Measurements from ENCODE around the gene REPS1. TPM values are rescaled to one million over a fixed set of nuclear protein-coding genes. Genes with fewer than 3 reads are reported as not detected.

REPS1 gene
- total and polyA plus RNA-seq, 2 of the 13 experiments (the other 11 are each of a cell fraction or from before 2014, with no cell fraction given) = 36.4 to 38.3 TPM

- peak; percentile 85 for TF ChIP-seq RXRB (CRISPR knock-in tag; IDR thresholded peaks at IDR 0.05; ENCODE audit: borderline replicate concordance)
- TF ChIP-seq HES4 (CRISPR knock-in tag; IDR thresholded peaks at IDR 0.05; ENCODE audit: borderline replicate concordance) = no peak; the same call in 1 of the 2 replicates
- peak; percentile 96 for TF ChIP-seq ZNF343 (CRISPR knock-in tag; IDR thresholded peaks at IDR 0.05)
- no peak; the same call in 1 of the 2 replicates for TF ChIP-seq ETS1 (CRISPR knock-in tag; IDR thresholded peaks at IDR 0.05)
- TF ChIP-seq HINFP (CRISPR knock-in tag; IDR thresholded peaks at IDR 0.05; ENCODE audit: low read depth) = no peak
- TF ChIP-seq IRX3 (CRISPR knock-in tag; IDR thresholded peaks at IDR 0.05; ENCODE audit: borderline replicate concordance, low read depth) = no peak
- TF ChIP-seq PCBP1 (IDR thresholded peaks at IDR 0.05; ENCODE audit: borderline replicate concordance, low read depth, low read length) = peak; percentile 68; the same call in 1 of the 2 replicates
- peak; percentile 47; the same call in 1 of the 2 replicates for TF ChIP-seq KLF13 (CRISPR knock-in tag; IDR thresholded peaks at IDR 0.05)
- TF ChIP-seq ZNF687 (CRISPR knock-in tag; IDR thresholded peaks at IDR 0.05) = peak; percentile 92
- peak; percentile 96; the same call in 1 of the 2 replicates for TF ChIP-seq CBX5 (CRISPR knock-in tag; IDR thresholded peaks at IDR 0.05; ENCODE audit: borderline replicate concordance)
- TF ChIP-seq ZNF205 (CRISPR knock-in tag; IDR thresholded peaks at IDR 0.05) = peak; percentile 91
- TF ChIP-seq NR2F1 (CRISPR knock-in tag; IDR thresholded peaks at IDR 0.05) = no peak
- TF ChIP-seq MBNL3 (CRISPR knock-in tag; conservative IDR thresholded peaks at IDR 0.05) = no peak
- peak; percentile 65; the same call in 1 of the 2 replicates for TF ChIP-seq TIGD3 (CRISPR knock-in tag; IDR thresholded peaks at IDR 0.05; ENCODE audit: borderline replicate concordance)
- TF ChIP-seq SMC3 (IDR thresholded peaks at IDR 0.05; ENCODE audit: low read length) = peak; percentile 51; the same call in 1 of the 2 replicates
- TF ChIP-seq ZNF570 (CRISPR knock-in tag; IDR thresholded peaks at IDR 0.05; ENCODE audit: borderline replicate concordance) = no peak
- TF ChIP-seq SRSF1 (optimal IDR thresholded peaks at IDR 0.05; ENCODE audit: low read depth, low read length) = no peak
- peak; percentile 72 for TF ChIP-seq ZNF605 (CRISPR knock-in tag; IDR thresholded peaks at IDR 0.05)
- no peak for TF ChIP-seq E2F2 (CRISPR knock-in tag; IDR thresholded peaks at IDR 0.05; ENCODE audit: borderline replicate concordance)
Observed at GRCh38 chr6:138987643-138988468, at the start of gene REPS1 (continued).
